A549 (cell line): ENCODE data around the gene MAGT1. TPM values are rescaled to one million over a fixed set of nuclear protein-coding genes. Genes with fewer than 3 reads are reported as not detected.
"Not testable (repeated sequence)": the region's sequence is repeated elsewhere in the genome, so short reads cannot be mapped to it uniquely, and the experiment has no call there.

Source experiments
- ATAC-seq, 2 experiments: fragments of 200-7000 bp in 1 of 2; fragments of >200 bp in 1 of 2; cut with Nextera tagmentation in 1 of 2; cut with Tn5 transposase in 1 of 2; 3 replicates each; pipeline versions ENCODE4 v1.8.0 to v1.9.1; 2018 to 2020; ENCODE audit warnings: mild to moderate bottlenecking in 1 of 2, moderate library complexity in 1 of 2
- CTCF ChIA-PET: fragments of 300-600 bp; sonication (Branson Sonifier 250); formaldehyde crosslinking; extraction: SDS; loops from one replicate; lab custom pipeline; 2021; ENCODE audit warnings: antibody characterized with exemption, inconsistent platforms; lab: Yijun Ruan, JAX
- POLR2A ChIA-PET: fragments of 350-600 bp; formaldehyde crosslinking; extraction: SDS; loops from one replicate; lab custom pipeline; 2021; ENCODE audit warnings: antibody characterized with exemption, inconsistent platforms; lab: Yijun Ruan, JAX
- DNase-seq, 2 experiments: peaks; one replicate each; pipeline versions ENCODE4 v3.0.0 to v3.0.0-alpha.2; 2011 to 2016; ENCODE audit warnings: low read depth in 1 of 2, low spot score in 1 of 2
- FAIRE-seq: peaks from 2 replicates; lab custom pipeline; 2011; peaks lifted over from hg19 to GRCh38; lab: Jason Lieb, UNC
- H3K27ac ChIP-seq, 2 experiments: fragments of >200 bp; sonication (Bioruptor Twin); formaldehyde crosslinking; 3 replicates each; pipeline ENCODE4 v1.5.1; 2016 to 2017
- H3K4me1 ChIP-seq: fragments of >200 bp; sonication (Bioruptor Twin); formaldehyde crosslinking; 3 replicates; pipeline ENCODE4 v1.6.1; 2016
- H3K4me2 ChIP-seq: fragments of >200 bp; sonication (Bioruptor Twin); formaldehyde crosslinking; 3 replicates; pipeline ENCODE4 v1.6.1; 2016
- H3K4me3 ChIP-seq: fragments of >200 bp; sonication (Bioruptor Twin); formaldehyde crosslinking; 3 replicates; pipeline ENCODE4 v1.5.1; 2016
- H3K9me3 ChIP-seq: fragments of >200 bp; sonication (Bioruptor Twin); formaldehyde crosslinking; 3 replicates; pipeline ENCODE4 v1.6.1; 2016
- BCL3 ChIP-seq: fragments of >200 bp; sonication (Bioruptor Twin); formaldehyde crosslinking; IDR thresholded peaks from 3 replicates; pipeline ENCODE4 v1.6.1; 2016
- BHLHE40 ChIP-seq: IDR thresholded peaks from 2 replicates; pipeline ENCODE4 v1.6.1; 2012; ENCODE audit warnings: low read depth, low read length, inconsistent platforms
- CBX2 ChIP-seq: fragments of 200-600 bp; sonication (generic); IDR thresholded peaks from 2 replicates; pipeline ENCODE4 v1.6.1; 2016; ENCODE audit warnings: low read depth, mild to moderate bottlenecking, borderline replicate concordance
- CHD2 ChIP-seq: fragments of 150-350 bp; IDR thresholded peaks from 2 replicates; pipeline ENCODE4 v1.6.1; 2014; ENCODE audit warnings: low read length; ENCODE audit not compliant: partially characterized antibody
- CHD4 ChIP-seq: fragments of 200-600 bp; sonication (generic); IDR thresholded peaks from 2 replicates; pipeline ENCODE4 v1.6.1; 2016; ENCODE audit warnings: antibody characterized with exemption, mild to moderate bottlenecking, borderline replicate concordance
- ELK1 ChIP-seq: fragments of 150-350 bp; IDR thresholded peaks from 2 replicates; pipeline ENCODE4 v1.6.1; 2014; ENCODE audit warnings: low read depth, mild to moderate bottlenecking, low read length
- EP300 ChIP-seq, 2 experiments: fragments of >200 bp; sonication (Bioruptor Twin); formaldehyde crosslinking; IDR thresholded peaks; 2 replicates in 1 of 2; 3 replicates in 1 of 2; pipeline ENCODE4 v1.6.1; 2016 to 2017
- FOSB ChIP-seq: fragments of 250-450 bp; sonication (Bioruptor Pico); IDR thresholded peaks from 2 replicates; pipeline ENCODE4 v1.5.0; 2020; ENCODE audit warnings: mild to moderate bottlenecking, moderate library complexity
- FOXS1 ChIP-seq: fragments of 250-450 bp; sonication (Bioruptor Pico); IDR thresholded peaks from 2 replicates; pipeline ENCODE4 v1.5.0; 2020; ENCODE audit warnings: mild to moderate bottlenecking, moderate library complexity
- HOXA7 ChIP-seq: fragments of 250-450 bp; sonication (Bioruptor Pico); IDR thresholded peaks from 2 replicates; pipeline ENCODE4 v1.5.0; 2020; ENCODE audit warnings: mild to moderate bottlenecking, moderate library complexity
- KDM5A ChIP-seq: fragments of 200-600 bp; sonication (generic); IDR thresholded peaks from 2 replicates; pipeline ENCODE4 v1.6.1; 2016; ENCODE audit warnings: antibody characterized with exemption, mild to moderate bottlenecking
- MAFK ChIP-seq: fragments of 450-650 bp; IDR thresholded peaks from 2 replicates; pipeline ENCODE4 v1.6.1; 2014; ENCODE audit not compliant: partially characterized antibody
- NPAS2 ChIP-seq: fragments of 250-450 bp; sonication (Bioruptor Pico); IDR thresholded peaks from 2 replicates; pipeline ENCODE4 v1.8.0; 2022; ENCODE audit warnings: mild to moderate bottlenecking, moderate library complexity, borderline replicate concordance
- NR3C1 ChIP-seq: fragments of >200 bp; sonication (Bioruptor Twin); formaldehyde crosslinking; IDR thresholded peaks from 3 replicates; pipeline ENCODE4 v1.6.1; 2017
- POLR2AphosphoS2 ChIP-seq: conservative IDR thresholded peaks from 2 replicates; pipeline ENCODE4 v1.6.1; 2012; ENCODE audit warnings: low read length, improper control_type of control experiment, inconsistent platforms
- RARB ChIP-seq: fragments of 250-450 bp; sonication (Bioruptor Pico); IDR thresholded peaks from 2 replicates; pipeline ENCODE4 v1.8.0; 2021; ENCODE audit warnings: mild to moderate bottlenecking, moderate library complexity
- SMC3 ChIP-seq: fragments of >200 bp; sonication (Bioruptor Twin); formaldehyde crosslinking; IDR thresholded peaks from 3 replicates; pipeline ENCODE4 v1.6.1; 2018; ENCODE audit warnings: inconsistent platforms
- TFCP2L1 ChIP-seq: fragments of 250-450 bp; sonication (Bioruptor Pico); IDR thresholded peaks from 2 replicates; pipeline ENCODE4 v1.5.0; 2021; ENCODE audit warnings: mild to moderate bottlenecking
- TP53 ChIP-seq: fragments of 250-450 bp; sonication (Bioruptor Pico); IDR thresholded peaks from 2 replicates; pipeline ENCODE4 v1.5.0; 2021; ENCODE audit warnings: mild to moderate bottlenecking, moderate library complexity
- ZFP36 ChIP-seq: fragments of 450-650 bp; IDR thresholded peaks from 2 replicates; pipeline ENCODE4 v1.6.1; 2014; ENCODE audit warnings: borderline replicate concordance; ENCODE audit not compliant: partially characterized antibody
- ZNF302 ChIP-seq: fragments of 250-450 bp; sonication (Bioruptor Pico); IDR thresholded peaks from 2 replicates; pipeline ENCODE4 v1.9.0; 2021; ENCODE audit warnings: inconsistent platforms, mild to moderate bottlenecking, moderate library complexity
- WGBS: methylation state at CpG from one replicate; pipeline ENCODE4 v1.1.6; 2017; ENCODE audit errors: missing lambda C conversion rate; 5-methylcytosine and 5-hydroxymethylcytosine counted together
- polyA plus RNA-seq, 4 experiments: library from polyadenylated mRNA; depleted of rRNA in 3 of 4; stranded (reverse); fragments of >200 nt; fragmentation: RNase III in 1 of 4; extraction: RNeasy Plus Mini Kit Qiagen cat#74134 plus additional on column Dnase treatment in 1 of 4; gene quantifications; 2 replicates in 3 of 4; 3 replicates in 1 of 4; pipeline ENCODE4 v1.2.3, GENCODE V29; 2011 to 2017

Gene MAGT1
- polyA plus RNA-seq, 2 of the 4 experiments (the other 2 are of a cell fraction) = 44.3 to 86.4 TPM

GRCh38 chrX:77925764-77926163 is 30.5 kb upstream of the MAGT1 start:
- DNase-seq = no peak

GRCh38 chrX:77924320-77924859 is 29.2 kb upstream of the MAGT1 start:
- ChIA-PET CTCF (interaction anchor here (1.6 kb wide), 1 partner anchor 100 kb away, joined by 5 read pairs; no protein-coding TSS in a partner anchor), POLR2A (no interaction called here)
- WGBS = 44% methylated on average over 2 of the region's 8 CpGs

More at GRCh38 chrX:77925764-77926163, 30.5 kb upstream of the MAGT1 start:
- no peak for TF ChIP-seq MAFK
- TF ChIP-seq NR3C1 = no peak
- TF ChIP-seq CBX2 = no peak
- no peak for TF ChIP-seq NPAS2 (CRISPR knock-in tag)
- no peak for TF ChIP-seq SMC3
- no peak for TF ChIP-seq HOXA7 (CRISPR knock-in tag)
- TF ChIP-seq ZNF302 (CRISPR knock-in tag) = no peak
- no peak for TF ChIP-seq FOSB (CRISPR knock-in tag)
- TF ChIP-seq POLR2AphosphoS2 = no peak
- no peak for TF ChIP-seq TFCP2L1 (CRISPR knock-in tag)
- TF ChIP-seq BHLHE40 = no peak
- no peak for TF ChIP-seq KDM5A
- no peak for TF ChIP-seq EP300 (IDR thresholded peaks at IDR 0.05)
- TF ChIP-seq RARB = no peak
- no peak for TF ChIP-seq BCL3
- Histone ChIP-seq H3K4me2 (peak overlapping the region; percentile 58), H3K27ac (no peak overlapping the region), H3K9me3 (no peaks in the 10 kb centered on the region), H3K4me3 (no peak overlapping the region), H3K4me1 (peaks cover 29% of the 10 kb centered on the region; the same call in 2 of the 3 replicates)
- ChIA-PET CTCF (interaction anchor here (1.6 kb wide), 1 partner anchor 14 kb away, joined by 6 read pairs; the partner anchor contains the start of gene ATP7A), POLR2A (no interaction called here)
- 40% methylated on average over 3 of the region's 3 CpGs for WGBS
- ATAC-seq = no peak
- no peak for FAIRE-seq

GRCh38 chrX:77922787-77923186 is 27.6 kb upstream of the MAGT1 start:
- no peaks in the 10 kb centered on the region for H3K9me3 ChIP-seq
- H3K4me2 ChIP-seq = no peak overlapping the region
- CTCF ChIA-PET = interaction anchor here (0.6 kb wide), 1 partner anchor 487 kb away, joined by 3 read pairs; no protein-coding TSS in a partner anchor
- no peak for DNase-seq
- H3K4me1 ChIP-seq = peaks cover 29% of the 10 kb centered on the region; the same call in 2 of the 3 replicates
- FAIRE-seq = peak; percentile 63
- H3K27ac ChIP-seq = no peak overlapping the region
- no peak for ATAC-seq
- POLR2A ChIA-PET = no interaction called here
- no peak for TF ChIP-seq FOXS1 (CRISPR knock-in tag)
- TF ChIP-seq MAFK = no peak
- TF ChIP-seq ELK1 = no peak
- no peak for TF ChIP-seq CHD4
- TF ChIP-seq SMC3 = no peak
- TF ChIP-seq TFCP2L1 (CRISPR knock-in tag) = no peak
- no peak for TF ChIP-seq CHD2
- no peak for TF ChIP-seq ZFP36
- TF ChIP-seq TP53 (CRISPR knock-in tag) = no peak
- H3K4me3 ChIP-seq = no peak overlapping the region

More at GRCh38 chrX:77924320-77924859, 29.2 kb upstream of the MAGT1 start:
- H3K4me2 ChIP-seq = peak overlapping the region; percentile 58
- 0 out of 6 replicates have a peak overlapping the region, but pooled peaks of 1 of the 2 experiments have one; percentile 35 for H3K27ac ChIP-seq
- DNase-seq (no peak), FAIRE-seq (no peak), ATAC-seq (no peak)
- peaks cover 29% of the 10 kb centered on the region; the same call in 2 of the 3 replicates for H3K4me1 ChIP-seq
- H3K4me3 ChIP-seq = no peak overlapping the region
- no peaks in the 10 kb centered on the region for H3K9me3 ChIP-seq
- no peak for TF ChIP-seq MAFK

GRCh38 chrX:77919370-77919769 is 24.1 kb upstream of the MAGT1 start:
- H3K4me3 ChIP-seq, FAIRE-seq, H3K9me3 ChIP-seq, POLR2A ChIA-PET, ATAC-seq, DNase-seq, H3K4me2 ChIP-seq, H3K27ac ChIP-seq: not testable (repeated sequence)
- CTCF ChIA-PET = interaction anchor here (1.3 kb wide), 1 partner anchor 111 kb away, joined by 5 read pairs; no protein-coding TSS in a partner anchor
- 96% methylated on average over 4 of the region's 6 CpGs for WGBS
- peaks cover 16% of the 10 kb centered on the region; the same call in 2 of the 3 replicates for H3K4me1 ChIP-seq
